ENCODE data around the gene RAPH1.

DNA sequence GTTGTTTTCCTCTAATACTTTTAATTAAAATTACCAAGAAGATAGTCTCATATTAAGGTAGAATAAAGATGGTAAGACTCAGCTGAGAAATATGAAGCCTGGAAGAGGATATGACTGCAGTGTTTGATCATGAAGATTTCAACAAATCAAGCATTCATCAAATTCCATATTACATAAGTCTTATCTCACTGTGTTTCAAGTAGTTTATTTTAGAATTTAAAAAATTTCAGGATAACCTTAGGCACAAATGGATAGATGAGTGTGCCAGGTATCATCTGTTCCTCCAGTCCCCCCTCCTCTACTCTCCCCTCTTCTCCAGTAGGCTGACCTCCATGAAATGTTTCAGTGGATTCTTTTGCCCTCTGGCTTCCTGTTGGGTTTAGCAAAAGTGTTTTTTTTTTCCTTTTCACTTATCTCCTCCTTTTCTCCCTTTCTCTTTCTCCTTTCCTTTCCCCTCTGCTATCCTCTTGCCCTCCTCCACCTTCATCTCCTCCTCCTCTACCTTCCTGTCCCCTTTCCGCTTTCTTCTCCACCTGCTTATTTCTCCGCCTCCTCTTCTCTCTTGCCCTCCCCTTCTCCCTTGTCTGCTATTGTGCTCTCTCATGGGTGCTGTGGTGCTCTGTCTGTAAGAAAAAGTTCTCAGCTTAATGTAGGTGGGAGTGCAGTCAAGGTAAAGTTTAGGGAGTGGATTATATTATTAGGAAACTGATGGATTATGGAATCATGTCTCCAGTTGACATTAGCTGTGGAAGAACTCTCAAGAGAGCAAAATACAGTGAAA lies 134.1 kb downstream of the RAPH1 start:
- TF ChIP-seq CTCF (conservative IDR thresholded peaks at IDR 0.05; ENCODE audit: low read depth in 2 of 2) (no peak), EZH2phosphoT487 (IDR thresholded peaks at IDR 0.05; ENCODE audit: unreplicated experiment) (no peak), ETS1 (IDR thresholded peaks at IDR 0.05) (no peak), POLR2AphosphoS5 (IDR thresholded peaks at IDR 0.05; ENCODE audit: low read depth) (no peak), STAT1 (IDR thresholded peaks at IDR 0.05; ENCODE audit: unreplicated experiment) (no peak), ZNF331 (CRISPR knock-in tag; IDR thresholded peaks at IDR 0.05; ENCODE audit: low read depth) (no peak), EZH2 (IDR thresholded peaks at IDR 0.05; ENCODE audit: low read depth, unreplicated experiment) (no peak), CREB1 (CRISPR knock-in tag; IDR thresholded peaks at IDR 0.05; ENCODE audit: low read depth) (no peak), NANOG (IDR thresholded peaks at IDR 0.05; ENCODE audit: borderline replicate concordance) (no peak), JUNB (IDR thresholded peaks at IDR 0.05; ENCODE audit: unreplicated experiment) (no peak), ZNF114 (CRISPR knock-in tag; IDR thresholded peaks at IDR 0.05) (no peak), ZNF462 (CRISPR knock-in tag; IDR thresholded peaks at IDR 0.05) (no peak)
- TF ChIP-seq, protein P1, sequence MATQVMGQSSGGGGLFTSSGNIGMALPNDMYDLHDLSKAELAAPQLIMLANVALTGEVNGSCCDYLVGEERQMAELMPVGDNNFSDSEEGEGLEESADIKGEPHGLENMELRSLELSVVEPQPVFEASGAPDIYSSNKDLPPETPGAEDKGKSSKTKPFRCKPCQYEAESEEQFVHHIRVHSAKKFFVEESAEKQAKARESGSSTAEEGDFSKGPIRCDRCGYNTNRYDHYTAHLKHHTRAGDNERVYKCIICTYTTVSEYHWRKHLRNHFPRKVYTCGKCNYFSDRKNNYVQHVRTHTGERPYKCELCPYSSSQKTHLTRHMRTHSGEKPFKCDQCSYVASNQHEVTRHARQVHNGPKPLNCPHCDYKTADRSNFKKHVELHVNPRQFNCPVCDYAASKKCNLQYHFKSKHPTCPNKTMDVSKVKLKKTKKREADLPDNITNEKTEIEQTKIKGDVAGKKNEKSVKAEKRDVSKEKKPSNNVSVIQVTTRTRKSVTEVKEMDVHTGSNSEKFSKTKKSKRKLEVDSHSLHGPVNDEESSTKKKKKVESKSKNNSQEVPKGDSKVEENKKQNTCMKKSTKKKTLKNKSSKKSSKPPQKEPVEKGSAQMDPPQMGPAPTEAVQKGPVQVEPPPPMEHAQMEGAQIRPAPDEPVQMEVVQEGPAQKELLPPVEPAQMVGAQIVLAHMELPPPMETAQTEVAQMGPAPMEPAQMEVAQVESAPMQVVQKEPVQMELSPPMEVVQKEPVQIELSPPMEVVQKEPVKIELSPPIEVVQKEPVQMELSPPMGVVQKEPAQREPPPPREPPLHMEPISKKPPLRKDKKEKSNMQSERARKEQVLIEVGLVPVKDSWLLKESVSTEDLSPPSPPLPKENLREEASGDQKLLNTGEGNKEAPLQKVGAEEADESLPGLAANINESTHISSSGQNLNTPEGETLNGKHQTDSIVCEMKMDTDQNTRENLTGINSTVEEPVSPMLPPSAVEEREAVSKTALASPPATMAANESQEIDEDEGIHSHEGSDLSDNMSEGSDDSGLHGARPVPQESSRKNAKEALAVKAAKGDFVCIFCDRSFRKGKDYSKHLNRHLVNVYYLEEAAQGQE (IDR thresholded peaks at IDR 0.05; ENCODE audit: unreplicated experiment) = no peak

All from GM23338 (cell line).